A673 (cell line): Measurements from ENCODE around the gene ERP27. TPM values are rescaled to one million over a fixed set of nuclear protein-coding genes. Genes with fewer than 3 reads are reported as not detected.

Experiments used
- BruUV-seq: library from RNA; stranded (reverse); fragments of 400-500 nt; replicated peaks from 2 replicates; lab custom pipeline; 2021; lab: Mats Ljungman, UMichigan
- CTCF ChIA-PET: fragments of 300-600 bp; sonication (Branson Sonifier 250); formaldehyde crosslinking; loops from one replicate; lab custom pipeline; 2022; ENCODE audit warnings: antibody characterized with exemption; lab: Charles Lee
- POLR2A ChIA-PET: fragments of 300-600 bp; sonication (Branson Sonifier 250); formaldehyde crosslinking; loops from one replicate; lab custom pipeline; 2022; ENCODE audit warnings: antibody characterized with exemption; ENCODE audit not compliant: low non-redundant PET; lab: Charles Lee
- DNase-seq: peaks from one replicate; pipeline ENCODE4 v3.0.0-alpha.2; 2015; ENCODE audit warnings: low spot score
- H3K27ac ChIP-seq: fragments of 200-600 bp; sonication (generic); 2 replicates; pipeline ENCODE4 v1.5.1; 2016; ENCODE audit warnings: mixed run types, low read depth, mild to moderate bottlenecking, mixed read lengths, antibody characterized with exemption, low read length; ENCODE audit not compliant: poor library complexity, severe bottlenecking
- H3K27me3 ChIP-seq: fragments of 200-600 bp; sonication (generic); replicated peaks from 2 replicates; pipeline ENCODE4 v1.6.1; 2017; ENCODE audit warnings: mixed run types, low read depth, mild to moderate bottlenecking, mixed read lengths, antibody characterized with exemption, low read length; ENCODE audit not compliant: insufficient read depth, poor library complexity
- H3K36me3 ChIP-seq: fragments of 200-600 bp; sonication (generic); 2 replicates; pipeline ENCODE4 v1.6.1; 2016; ENCODE audit warnings: mixed run types, mild to moderate bottlenecking, mixed read lengths, antibody characterized with exemption, low read length; ENCODE audit not compliant: insufficient read depth, poor library complexity, severe bottlenecking
- H3K4me1 ChIP-seq: fragments of 200-600 bp; sonication (generic); 2 replicates; pipeline ENCODE4 v1.6.1; 2017; ENCODE audit warnings: mixed run types, mild to moderate bottlenecking, mixed read lengths, antibody characterized with exemption, low read length; ENCODE audit not compliant: insufficient read depth, poor library complexity, severe bottlenecking
- H3K4me3 ChIP-seq: fragments of 200-600 bp; sonication (generic); 2 replicates; pipeline ENCODE4 v1.5.1; 2016; ENCODE audit warnings: low read depth, mixed run types, mild to moderate bottlenecking, mixed read lengths, low read length; ENCODE audit not compliant: poor library complexity, severe bottlenecking
- H3K9me3 ChIP-seq: fragments of 200-600 bp; sonication (generic); 2 replicates; pipeline ENCODE4 v1.6.1; 2016; ENCODE audit warnings: mixed run types, low read depth, mild to moderate bottlenecking, mixed read lengths, antibody characterized with exemption, low read length; ENCODE audit not compliant: poor library complexity, severe bottlenecking
- EZH2 ChIP-seq: fragments of 200-600 bp; sonication (generic); IDR thresholded peaks from 2 replicates; pipeline ENCODE4 v1.6.1; 2017; ENCODE audit warnings: borderline replicate concordance, low read depth, mild to moderate bottlenecking, mixed read lengths, antibody characterized with exemption, low read length; ENCODE audit not compliant: poor library complexity, severe bottlenecking
- intact Hi-C: fragments of 100-400 bp; cut with micrococcal nuclease; formaldehyde crosslinking; loops from one replicate; pipeline ENCODE4 v1.10.0; 2022; ENCODE audit not compliant: unreplicated experiment
- total RNA-seq: library from RNA; stranded (reverse); gene quantifications from 2 replicates; pipeline ENCODE4 v1.2.3, GENCODE V29; 2021
- TF ChIP-seq, protein P1 (sequence below): fragments of 300-800, 200-600 bp; sonication (generic); conservative IDR thresholded peaks from 2 replicates; pipeline ENCODE4 v1.5.1; 2017; ENCODE audit warnings: low read depth, mild to moderate bottlenecking, antibody characterized with exemption, low read length, moderate library complexity, mixed read lengths

ERP27 gene
- total RNA-seq, 1 experiment from 2014 or later: not detected

DNA sequence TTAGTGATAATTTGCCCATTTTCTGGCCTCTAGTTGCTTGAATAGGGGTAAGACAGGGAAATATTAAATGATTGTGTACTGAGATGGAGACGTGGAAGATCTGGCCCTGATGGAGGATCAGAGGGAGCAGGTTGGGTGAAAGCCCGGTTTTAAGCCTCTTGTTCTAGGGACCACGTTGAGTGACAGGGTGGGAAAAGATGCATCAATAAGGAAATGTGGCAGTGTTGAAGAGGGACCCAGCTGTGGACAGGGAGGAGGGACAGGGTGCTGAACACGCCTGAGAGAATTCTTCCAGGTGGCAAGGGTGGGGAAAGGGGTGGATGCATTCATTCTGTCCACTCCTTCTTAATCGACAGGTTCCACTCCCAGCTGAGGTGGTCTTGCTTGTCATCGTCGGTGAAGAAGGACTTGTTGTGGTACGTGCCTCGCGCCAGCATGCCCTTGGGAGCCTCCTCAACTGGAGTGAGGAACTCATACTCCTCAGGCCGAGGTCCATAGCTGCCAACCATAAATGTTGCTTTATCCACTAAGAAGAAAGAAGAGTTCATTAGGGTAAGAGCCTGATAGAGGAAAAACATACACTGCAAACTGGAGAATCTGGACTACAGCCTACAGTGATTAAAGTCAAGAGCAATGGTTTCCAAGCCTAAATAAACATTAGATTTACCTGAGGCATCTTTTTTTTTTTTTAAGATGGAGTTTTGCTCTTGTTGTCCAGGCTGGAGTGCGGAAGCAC is 4.0 kb upstream of the ERP27 start:
- Histone ChIP-seq H3K36me3 (peaks cover 5% of the 10 kb centered on the region), H3K27me3 (no peaks in the 10 kb centered on the region), H3K4me3 (no peak overlapping the region), H3K9me3 (no peaks in the 10 kb centered on the region), H3K27ac (no peak overlapping the region), H3K4me1 (no peaks in the 10 kb centered on the region)
- intact Hi-C loops: no loop called here
- TF ChIP-seq, protein P1, sequence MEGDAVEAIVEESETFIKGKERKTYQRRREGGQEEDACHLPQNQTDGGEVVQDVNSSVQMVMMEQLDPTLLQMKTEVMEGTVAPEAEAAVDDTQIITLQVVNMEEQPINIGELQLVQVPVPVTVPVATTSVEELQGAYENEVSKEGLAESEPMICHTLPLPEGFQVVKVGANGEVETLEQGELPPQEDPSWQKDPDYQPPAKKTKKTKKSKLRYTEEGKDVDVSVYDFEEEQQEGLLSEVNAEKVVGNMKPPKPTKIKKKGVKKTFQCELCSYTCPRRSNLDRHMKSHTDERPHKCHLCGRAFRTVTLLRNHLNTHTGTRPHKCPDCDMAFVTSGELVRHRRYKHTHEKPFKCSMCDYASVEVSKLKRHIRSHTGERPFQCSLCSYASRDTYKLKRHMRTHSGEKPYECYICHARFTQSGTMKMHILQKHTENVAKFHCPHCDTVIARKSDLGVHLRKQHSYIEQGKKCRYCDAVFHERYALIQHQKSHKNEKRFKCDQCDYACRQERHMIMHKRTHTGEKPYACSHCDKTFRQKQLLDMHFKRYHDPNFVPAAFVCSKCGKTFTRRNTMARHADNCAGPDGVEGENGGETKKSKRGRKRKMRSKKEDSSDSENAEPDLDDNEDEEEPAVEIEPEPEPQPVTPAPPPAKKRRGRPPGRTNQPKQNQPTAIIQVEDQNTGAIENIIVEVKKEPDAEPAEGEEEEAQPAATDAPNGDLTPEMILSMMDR: no peak
- no peak for TF ChIP-seq EZH2
- TSS peak; percentile 97 for BruUV-seq
- DNase-seq: no peak
- CTCF ChIA-PET: no interaction called here
- POLR2A ChIA-PET: no interaction called here

GRCh38 chr12:14941369-14941768 is 3.0 kb upstream of the ERP27 start:
- H3K27ac ChIP-seq: no peak overlapping the region
- ChIA-PET CTCF (no interaction called here), POLR2A (no interaction called here)
- BruUV-seq: no TSS peak
- no peak for TF ChIP-seq EZH2
- TF ChIP-seq, protein P1: no peak
- H3K36me3 ChIP-seq: no peaks in the 10 kb centered on the region
- intact Hi-C loops: no loop called here
- H3K27me3 ChIP-seq: no peaks in the 10 kb centered on the region
- H3K4me3 ChIP-seq: no peak overlapping the region
- no peaks in the 10 kb centered on the region for H3K4me1 ChIP-seq
- DNase-seq: no peak
- no peaks in the 10 kb centered on the region for H3K9me3 ChIP-seq

DNA sequence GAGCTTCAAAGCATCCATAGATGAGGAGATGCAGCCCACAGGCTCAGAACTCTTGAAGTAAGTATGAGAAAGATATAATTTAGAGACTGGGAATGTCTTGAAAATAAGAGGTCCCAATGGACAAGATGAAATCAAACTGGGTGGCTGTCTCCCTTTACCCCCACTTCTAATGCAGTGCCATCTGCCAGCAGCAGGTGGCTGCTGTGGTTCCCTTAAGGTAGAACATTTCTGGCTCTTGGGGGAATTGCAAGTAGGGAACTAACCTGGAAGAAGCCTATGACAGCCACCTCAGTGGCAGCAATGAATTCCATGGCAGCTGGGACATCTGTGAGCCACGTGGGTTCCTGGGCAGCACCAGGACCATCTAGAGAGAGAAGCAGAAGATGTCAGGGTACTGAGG is 648 bp downstream of the ERP27 start:
- no peaks in the 10 kb centered on the region for H3K36me3 ChIP-seq
- H3K9me3 ChIP-seq: no peaks in the 10 kb centered on the region
- no peaks in the 10 kb centered on the region for H3K27me3 ChIP-seq
- no peak overlapping the region for H3K27ac ChIP-seq
- POLR2A ChIA-PET: no interaction called here
- BruUV-seq: no TSS peak
- no peaks in the 10 kb centered on the region for H3K4me1 ChIP-seq
- H3K4me3 ChIP-seq: no peak overlapping the region
- TF ChIP-seq, protein P1: peak; percentile 28; the same call in 1 of the 2 replicates
- no peak for TF ChIP-seq EZH2
- intact Hi-C loops: no loop called here
- CTCF ChIA-PET: no interaction called here
- DNase-seq: no peak
